GM19238 (cell line): ENCODE data around the gene CDCA8.
"Not testable (repeated sequence)": the region's sequence is repeated elsewhere in the genome, so short reads cannot be mapped to it uniquely, and the experiment has no call there.

Experiments
- DNase-seq: peaks from one replicate; pipeline ENCODE4 v3.0.0; 2011; ENCODE audit warnings: low spot score; ENCODE audit not compliant: insufficient read length

CDCA8 gene

GRCh38 chr1:37732111-37732780 lies 39.9 kb downstream of the CDCA8 start:
- DNase-seq: no peak

GRCh38 chr1:37734629-37735591 lies 42.6 kb downstream of the CDCA8 start:
- DNase-seq: no peak

GRCh38 chr1:37737975-37738374 lies 45.7 kb downstream of the CDCA8 start:
- not testable (repeated sequence) for DNase-seq

GRCh38 chr1:37738619-37739018 lies 46.3 kb downstream of the CDCA8 start:
- DNase-seq: not testable (repeated sequence)

GRCh38 chr1:37739222-37739621 lies 46.9 kb downstream of the CDCA8 start:
- no peak for DNase-seq

- no peak for DNase-seq
Measured at GRCh38 chr1:37741130-37741529, 48.8 kb downstream of the CDCA8 start.

- no peak for DNase-seq
Measured at GRCh38 chr1:37741662-37742061, 49.3 kb downstream of the CDCA8 start.

GRCh38 chr1:37746806-37747205 lies 54.5 kb downstream of the CDCA8 start:
- DNase-seq: no peak

GRCh38 chr1:37748565-37748964 lies 56.2 kb downstream of the CDCA8 start:
- DNase-seq: no peak

- DNase-seq: no peak
Measured at GRCh38 chr1:37752213-37752582, 59.9 kb downstream of the CDCA8 start.

- peak; percentile 41 for DNase-seq
Measured at GRCh38 chr1:37752583-37753471, 60.5 kb downstream of the CDCA8 start.

- DNase-seq: no peak
Measured at GRCh38 chr1:37753473-37754321, 61.4 kb downstream of the CDCA8 start.

- no peak for DNase-seq
Measured at GRCh38 chr1:37755290-37755689, 63.0 kb downstream of the CDCA8 start.

GRCh38 chr1:37755951-37756560 lies 63.7 kb downstream of the CDCA8 start:
- no peak for DNase-seq
